Common myeloid progenitor, CD34-positive (primary cell): ENCODE data around the gene STARD9.
"Not testable (repeated sequence)": the region's sequence is repeated elsewhere in the genome, so short reads cannot be mapped to it uniquely, and the experiment has no call there.

ENCODE experiments used
- CTCF ChIA-PET: fragments of 350-600 bp; sonication (Branson Sonifier 250); formaldehyde crosslinking; loops from one replicate; lab custom pipeline; 2021; ENCODE audit warnings: antibody characterized with exemption; lab: Charles Lee
- POLR2A ChIA-PET: fragments of 350-600 bp; sonication (Branson Sonifier 250); formaldehyde crosslinking; loops from one replicate; lab custom pipeline; 2021; ENCODE audit warnings: antibody characterized with exemption; lab: Charles Lee
- DNase-seq, 3 donors: peaks; one replicate each; pipeline versions ENCODE4 v3.0.0 to v3.0.0-alpha.2; 2013
- H3K27ac ChIP-seq, 2 experiments: 1 replicate in 1 of 2; 2 replicates in 1 of 2; pipeline ENCODE4 v1.7.0; 2013; ENCODE audit warnings: inconsistent platforms in 2 of 2, low read length in 2 of 2, mild to moderate bottlenecking in 2 of 2, low read depth in 1 of 2, moderate library complexity in 1 of 2; ENCODE audit not compliant: severe bottlenecking in 2 of 2, insufficient read depth in 1 of 2, poor library complexity in 1 of 2
- H3K27me3 ChIP-seq, 5 experiments: replicated peaks in 2 of 5; 1 replicate in 3 of 5; 2 replicates in 2 of 5; pipeline versions ENCODE4 v1.6.1 to v1.7.0; 2013; ENCODE audit warnings: low read length in 4 of 5, mild to moderate bottlenecking in 2 of 5, moderate library complexity in 2 of 5, inconsistent platforms in 1 of 5; ENCODE audit not compliant: insufficient read depth in 5 of 5, control insufficient read depth in 4 of 5
- H3K36me3 ChIP-seq, 4 experiments: 1 replicate in 2 of 4; 2 replicates in 2 of 4; pipeline versions ENCODE4 v1.6.1 to v1.7.0; 2013; ENCODE audit warnings: low read length in 3 of 4, control low read depth in 1 of 4, mild to moderate bottlenecking in 1 of 4; ENCODE audit not compliant: control insufficient read depth in 4 of 4, insufficient read depth in 4 of 4
- H3K4me1 ChIP-seq, 4 experiments: 1 replicate in 3 of 4; 2 replicates in 1 of 4; pipeline versions ENCODE4 v1.6.1 to v1.7.1; 2013; ENCODE audit warnings: low read length in 3 of 4, mild to moderate bottlenecking in 3 of 4, control low read depth in 1 of 4, inconsistent platforms in 1 of 4, moderate library complexity in 1 of 4; ENCODE audit not compliant: control insufficient read depth in 4 of 4, insufficient read depth in 4 of 4; ENCODE audit errors: control extremely low read depth in 1 of 4
- H3K4me3 ChIP-seq, 7 experiments: 1 replicate in 4 of 7; 2 replicates in 3 of 7; pipeline versions ENCODE4 v1.5.1 to v1.7.0; 2013; ENCODE audit warnings: mild to moderate bottlenecking in 7 of 7, low read length in 6 of 7, moderate library complexity in 6 of 7, inconsistent platforms in 2 of 7, low read depth in 2 of 7, control low read depth in 1 of 7; ENCODE audit not compliant: insufficient read depth in 4 of 7, control insufficient read depth in 1 of 7; ENCODE audit errors: extremely low read depth in 1 of 7
- H3K9me3 ChIP-seq, 5 experiments: 1 replicate in 4 of 5; 2 replicates in 1 of 5; pipeline versions ENCODE4 v1.6.1 to v1.7.1; 2013; ENCODE audit warnings: low read length in 4 of 5, mild to moderate bottlenecking in 2 of 5, inconsistent platforms in 1 of 5, low read depth in 1 of 5, moderate library complexity in 1 of 5; ENCODE audit not compliant: control insufficient read depth in 4 of 5, insufficient read depth in 2 of 5; ENCODE audit errors: control extremely low read depth in 1 of 5
- WGBS: methylation state at CpG from one replicate; pipeline ENCODE4 v1.1.5; 2013; ENCODE audit not compliant: insufficient coverage; 5-methylcytosine and 5-hydroxymethylcytosine counted together

STARD9 gene

GRCh38 chr15:42601316-42601715 lies 25.9 kb downstream of the STARD9 start:
- POLR2A ChIA-PET, H3K27ac ChIP-seq, DNase-seq, H3K27me3 ChIP-seq, H3K9me3 ChIP-seq, CTCF ChIA-PET, H3K4me3 ChIP-seq: not testable (repeated sequence)
- WGBS, result over 99% methylated on average over 10 of the region's 30 CpGs
- Histone ChIP-seq H3K36me3 (peaks cover 0 to 19% (median 3%) of the 10 kb centered on the region in 4 experiments), H3K4me1 (peaks cover 27 to 43% (median 38%) of the 10 kb centered on the region in 4 experiments)

- POLR2A ChIA-PET, result interaction anchor here (0.7 kb wide), 1 partner anchor 38 kb away, joined by 3 read pairs; no protein-coding TSS in a partner anchor
- Histone ChIP-seq H3K4me3 (no peak overlapping the region), H3K27ac (no peak overlapping the region), H3K4me1 (peaks cover 30 to 52% (median 49%) of the 10 kb centered on the region in 4 experiments), H3K9me3 (peaks cover 0 to 8% (median 0%) of the 10 kb centered on the region in 5 experiments), H3K27me3 (no peaks in the 10 kb centered on the region), H3K36me3 (peaks cover 0 to 15% (median 3%) of the 10 kb centered on the region in 4 experiments)
- CTCF ChIA-PET, result interaction anchor here (1.5 kb wide), 1 partner anchor 36 kb away, joined by 4 read pairs; no protein-coding TSS in a partner anchor
- DNase-seq, result no peak
- 90% methylated on average over 2 of the region's 3 CpGs for WGBS
Observed at GRCh38 chr15:42602501-42602900, 27.1 kb downstream of the STARD9 start.

GRCh38 chr15:42603978-42604377 lies 28.6 kb downstream of the STARD9 start:
- CTCF ChIA-PET, result interaction anchor here (1.0 to 5.8 kb wide), 2 partner anchors 10 to 21 kb away, joined by 3 to 46 read pairs; no protein-coding TSS in a partner anchor
- Histone ChIP-seq H3K4me3 (no peak overlapping the region), H3K27ac (peak overlapping the region in 1 of 2 experiments; percentile 19), H3K27me3 (no peaks in the 10 kb centered on the region), H3K9me3 (peaks cover 0 to 8% (median 0%) of the 10 kb centered on the region in 5 experiments), H3K36me3 (peaks cover 0 to 15% (median 3%) of the 10 kb centered on the region in 4 experiments), H3K4me1 (peaks cover 38 to 67% (median 64%) of the 10 kb centered on the region in 4 experiments)
- DNase-seq, result no peak
- WGBS, result no CpG with 5 or more reads among the region's 2 CpGs
- POLR2A ChIA-PET, result interaction anchor here (1.1 kb wide), 1 partner anchor 22 kb away, joined by 5 read pairs; no protein-coding TSS in a partner anchor

- CTCF ChIA-PET, result interaction anchor here (0.9 to 5.8 kb wide), 9 partner anchors 9 to 53 kb away, joined by 3 to 46 read pairs (median 4); no protein-coding TSS in a partner anchor
Observed at GRCh38 chr15:42604894-42605744, 29.7 kb downstream of the STARD9 start.

DNA sequence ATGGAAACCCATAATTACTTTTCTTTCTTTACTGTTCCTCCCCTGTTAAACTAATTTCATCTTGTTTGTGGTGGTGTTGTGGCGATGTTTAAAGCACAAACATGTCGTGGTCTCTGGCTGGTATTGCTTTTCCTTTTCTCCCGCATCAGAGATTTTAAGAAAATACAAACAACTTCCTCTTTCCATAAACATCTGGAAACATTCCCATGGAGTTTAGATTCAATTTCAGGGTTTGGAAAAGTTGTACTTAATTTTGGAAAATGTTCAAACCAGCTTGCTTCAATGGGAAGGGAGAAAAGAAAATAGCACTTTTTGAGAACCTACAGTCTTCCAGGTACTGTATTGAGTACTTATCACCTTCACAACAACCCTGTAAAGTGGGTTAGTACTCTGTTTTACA lies 30.4 kb downstream of the STARD9 start:
- H3K36me3 ChIP-seq, result peaks cover 0 to 9% (median 1%) of the 10 kb centered on the region in 4 experiments
- CTCF ChIA-PET, result interaction anchor here (1.0 to 5.8 kb wide), 7 partner anchors 10 to 41 kb away, joined by 3 to 46 read pairs (median 9); no protein-coding TSS in a partner anchor
- POLR2A ChIA-PET, result interaction anchor here (1.2 to 1.6 kb wide), 3 partner anchors 10 to 24 kb away, joined by 3 to 6 read pairs (median 5); no protein-coding TSS in a partner anchor
- no peak for DNase-seq
- H3K4me3 ChIP-seq, result peak overlapping the region in 1 of 7 experiments; percentile 61
- H3K4me1 ChIP-seq, result peaks cover 43 to 85% (median 80%) of the 10 kb centered on the region in 4 experiments
- no CpG with 5 or more reads among the region's 3 CpGs for WGBS
- peak overlapping the region in 1 of 2 experiments; percentile 68 for H3K27ac ChIP-seq
- no peaks in the 10 kb centered on the region for H3K27me3 ChIP-seq
- H3K9me3 ChIP-seq, result peaks cover 0 to 8% (median 0%) of the 10 kb centered on the region in 5 experiments

More at GRCh38 chr15:42604894-42605744, 29.7 kb downstream of the STARD9 start:
- Histone ChIP-seq H3K36me3 (peaks cover 0 to 11% (median 1%) of the 10 kb centered on the region in 4 experiments), H3K4me1 (peaks cover 43 to 79% (median 74%) of the 10 kb centered on the region in 4 experiments), H3K9me3 (peaks cover 0 to 8% (median 0%) of the 10 kb centered on the region in 5 experiments), H3K27me3 (no peaks in the 10 kb centered on the region), H3K27ac (peak overlapping the region in 1 of 2 experiments; percentile 68), H3K4me3 (peak overlapping the region in 4 of 7 experiments; percentile 20 to 61 (median 50))
- DNase-seq, result peak; percentile 38 to 89 (median 79)
- POLR2A ChIA-PET, result interaction anchor here (1.2 to 1.6 kb wide), 3 partner anchors 9 to 24 kb away, joined by 3 to 6 read pairs (median 5); no protein-coding TSS in a partner anchor
- WGBS, result 45% methylated on average over 4 of the region's 8 CpGs

GRCh38 chr15:42608110-42608531 lies 32.7 kb downstream of the STARD9 start:
- Histone ChIP-seq H3K36me3 (no peaks in the 10 kb centered on the region), H3K9me3 (no peaks in the 10 kb centered on the region), H3K27ac (peak overlapping the region; percentile 55 to 62), H3K27me3 (no peaks in the 10 kb centered on the region), H3K4me3 (peak overlapping the region in 4 of 7 experiments; percentile 3 to 54 (median 22)), H3K4me1 (peaks cover 38 to 96% (median 85%) of the 10 kb centered on the region in 4 experiments)
- POLR2A ChIA-PET, result interaction anchor here (0.6 to 2.3 kb wide), 11 partner anchors 8 to 60 kb away, joined by 3 to 8 read pairs (median 4); partner anchors contain the start of genes HAUS2, LRRC57 and STARD9
- CTCF ChIA-PET, result interaction anchor here (0.9 to 5.8 kb wide), 13 partner anchors 8 to 90 kb away, joined by 3 to 46 read pairs (median 5); partner anchors contain the start of genes HAUS2, LRRC57 and STARD9
- peak; percentile 98 to 100 (median 100) for DNase-seq
- WGBS, result 0% methylated on average over 1 of the region's 4 CpGs
